CD4-positive, alpha-beta T cell (primary cell): ENCODE measurements around the gene TYSND1. TPM values are rescaled to one million over a fixed set of nuclear protein-coding genes. Genes with fewer than 3 reads are reported as not detected.
"Not testable (repeated sequence)": the region's sequence is repeated elsewhere in the genome, so short reads cannot be mapped to it uniquely, and the experiment has no call there.

Source experiments
- ATAC-seq: fragments of 200-7000 bp; cut with Tn5 transposase; one replicate; pipeline ENCODE4 v1.10.0; 2022; ENCODE audit warnings: mild to moderate bottlenecking; ENCODE audit not compliant: poor library complexity
- CTCF ChIA-PET: fragments of 350-600 bp; sonication (Branson Sonifier 250); formaldehyde crosslinking; loops from one replicate; lab custom pipeline; 2021; ENCODE audit warnings: antibody characterized with exemption, inconsistent platforms; lab: Charles Lee
- POLR2A ChIA-PET: fragments of 350-600 bp; sonication (Branson Sonifier 250); formaldehyde crosslinking; loops from one replicate; lab custom pipeline; 2021; ENCODE audit warnings: antibody characterized with exemption, inconsistent platforms; lab: Charles Lee
- DNase-seq, 14 experiments: peaks; one replicate each; pipeline ENCODE4 v3.0.0-alpha.2; 2013 to 2020; ENCODE audit warnings: mixed read lengths in 2 of 14
- H3K27ac ChIP-seq, 2 donors: one replicate each; pipeline versions ENCODE4 v1.5.1 to v1.7.0; 2013; ENCODE audit warnings: low read length in 2 of 2, low read depth in 1 of 2, mild to moderate bottlenecking in 1 of 2
- H3K27me3 ChIP-seq, 2 experiments: 1 replicate in 1 of 2; 2 replicates in 1 of 2; pipeline versions ENCODE4 v1.6.1 to v1.7.0; 2013; ENCODE audit warnings: low read length in 2 of 2, control low read depth in 1 of 2, mild to moderate bottlenecking in 1 of 2, moderate library complexity in 1 of 2; ENCODE audit not compliant: insufficient read depth in 2 of 2, control insufficient read depth in 1 of 2
- H3K36me3 ChIP-seq: one replicate; pipeline ENCODE4 v1.6.1; 2013; ENCODE audit warnings: low read length, control low read depth; ENCODE audit not compliant: insufficient read depth
- H3K4me1 ChIP-seq: one replicate; pipeline ENCODE4 v1.6.1; 2013; ENCODE audit warnings: low read length, control low read depth; ENCODE audit not compliant: insufficient read depth
- H3K4me3 ChIP-seq: one replicate; pipeline ENCODE4 v1.5.1; 2013; ENCODE audit warnings: mild to moderate bottlenecking, low read length, moderate library complexity
- H3K9me3 ChIP-seq, 2 experiments: 1 replicate in 1 of 2; 2 replicates in 1 of 2; pipeline versions ENCODE4 v1.6.1 to v1.7.0; 2013; ENCODE audit warnings: low read length in 2 of 2, mild to moderate bottlenecking in 2 of 2, control low read depth in 1 of 2, moderate library complexity in 1 of 2; ENCODE audit not compliant: control insufficient read depth in 1 of 2, insufficient read depth in 1 of 2
- H3K27ac Mint-ChIP-seq: one replicate; pipeline ENCODE4 v1.8.0; 2020; ENCODE audit warnings: mixed read lengths
- H3K27me3 Mint-ChIP-seq: one replicate; pipeline ENCODE4 v1.8.0; 2021; ENCODE audit warnings: mixed read lengths
- H3K36me3 Mint-ChIP-seq: one replicate; pipeline ENCODE4 v1.8.0; 2021; ENCODE audit warnings: low read depth, mixed read lengths
- H3K4me1 Mint-ChIP-seq: one replicate; pipeline ENCODE4 v1.8.0; 2021; ENCODE audit warnings: low read depth, mixed read lengths
- H3K4me3 Mint-ChIP-seq: one replicate; pipeline ENCODE4 v1.8.0; 2020; ENCODE audit warnings: mild to moderate bottlenecking, mixed read lengths
- H3K9me3 Mint-ChIP-seq: one replicate; pipeline ENCODE4 v1.8.0; 2020; ENCODE audit warnings: mixed read lengths
- intact Hi-C, 2 experiments: fragments of 100-400 bp; cut with DNase I in 1 of 2; cut with micrococcal nuclease in 1 of 2; formaldehyde crosslinking; loops; one replicate each; pipeline versions ENCODE4 v1.15.1 to v1.9.0; 2023 to 2025; cut with DNase I, micrococcal nuclease
- total RNA-seq, 174 experiments: library from RNA in 2 of 174; stranded (reverse) in 2 of 174; gene quantifications; one replicate each; pipeline ENCODE4 v1.2.3 and lab custom pipeline; 2021 to 2026
- TF ChIP-seq, protein P1 (sequence below): fragments of 200-600 bp; IDR thresholded peaks from one replicate; pipeline ENCODE4 v1.8.0; 2022; ENCODE audit warnings: antibody characterized with exemption, mild to moderate bottlenecking

The TYSND1 gene
- total RNA-seq, 2 experiments from 2014 or later, result 12.6 to 13.0 TPM

DNA sequence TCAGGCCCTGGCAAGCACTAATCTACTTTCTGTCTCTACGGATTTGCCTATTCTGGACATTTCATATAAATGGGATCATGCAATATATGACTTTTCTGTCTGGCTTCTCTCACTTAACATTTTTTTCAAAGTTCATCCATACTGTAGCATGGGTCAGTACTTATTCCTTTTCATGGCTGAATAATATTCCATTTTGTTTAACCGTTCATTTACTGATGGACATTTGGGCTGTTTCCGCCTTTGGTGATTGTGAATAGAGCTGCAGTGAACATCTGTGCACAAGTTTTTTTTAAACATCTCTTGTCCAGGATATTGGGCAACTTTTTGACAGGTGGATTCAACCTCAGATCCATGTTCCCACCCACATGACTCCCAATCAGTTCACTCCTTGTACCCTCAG, 44.8 kb downstream of the TYSND1 start:
- intact Hi-C loops, result no loop called here

DNA sequence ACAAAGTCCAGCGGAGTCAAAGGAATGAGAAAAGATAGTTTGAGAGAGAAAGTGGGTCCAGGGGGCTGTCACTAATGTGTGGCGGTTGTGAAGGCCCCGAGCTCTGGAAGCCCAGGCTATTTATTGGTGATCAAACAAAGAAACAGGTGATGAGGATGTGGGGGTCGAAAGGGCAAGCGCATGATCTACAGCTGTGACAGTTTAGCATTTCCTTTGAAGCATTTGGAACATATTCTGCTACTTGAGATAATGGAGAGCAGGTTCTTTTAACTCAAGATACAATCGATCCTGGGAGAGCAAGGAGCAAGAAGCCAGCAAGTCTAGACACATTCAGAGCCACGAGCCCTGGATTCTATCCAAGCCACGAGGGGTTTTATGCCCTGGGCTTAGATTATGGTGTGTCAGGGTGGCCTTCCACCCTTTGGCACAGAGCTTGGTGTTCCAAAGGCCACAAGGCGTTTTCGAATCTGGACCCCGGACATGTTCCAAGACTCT, 45.4 kb downstream of the TYSND1 start:
- H3K4me1 ChIP-seq, intact Hi-C loops, H3K27me3 Mint-ChIP-seq, H3K27ac Mint-ChIP-seq, H3K9me3 Mint-ChIP-seq, DNase-seq, H3K9me3 ChIP-seq, H3K27ac ChIP-seq, H3K4me3 Mint-ChIP-seq, H3K4me3 ChIP-seq, H3K27me3 ChIP-seq, ATAC-seq, CTCF ChIA-PET: not testable (repeated sequence)
- Mint-ChIP-seq H3K36me3 (peaks cover 83% of the 10 kb centered on the region), H3K4me1 (peaks cover 13% of the 10 kb centered on the region)
- peaks cover 61% of the 10 kb centered on the region for H3K36me3 ChIP-seq
- POLR2A ChIA-PET, result interaction anchor here (0.5 kb wide), 1 partner anchor 48 kb away, joined by 3 read pairs; no protein-coding TSS in a partner anchor

More for the DNA sequence above, 44.8 kb downstream of the TYSND1 start:
- Histone ChIP-seq H3K4me1 (no peaks in the 10 kb centered on the region), H3K4me3 (no peak overlapping the region), H3K36me3 (peaks cover 55% of the 10 kb centered on the region), H3K9me3 (no peaks in the 10 kb centered on the region), H3K27ac (no peak overlapping the region), H3K27me3 (no peaks in the 10 kb centered on the region)
- POLR2A ChIA-PET, result no interaction called here
- Mint-ChIP-seq H3K36me3 (peaks cover 79% of the 10 kb centered on the region), H3K4me1 (peaks cover 10% of the 10 kb centered on the region), H3K27me3 (no peaks in the 10 kb centered on the region), H3K9me3 (no peaks in the 10 kb centered on the region), H3K27ac (no peak overlapping the region), H3K4me3 (no peak overlapping the region)
- no peak for ATAC-seq
- DNase-seq, result no peak
- TF ChIP-seq, protein P1, sequence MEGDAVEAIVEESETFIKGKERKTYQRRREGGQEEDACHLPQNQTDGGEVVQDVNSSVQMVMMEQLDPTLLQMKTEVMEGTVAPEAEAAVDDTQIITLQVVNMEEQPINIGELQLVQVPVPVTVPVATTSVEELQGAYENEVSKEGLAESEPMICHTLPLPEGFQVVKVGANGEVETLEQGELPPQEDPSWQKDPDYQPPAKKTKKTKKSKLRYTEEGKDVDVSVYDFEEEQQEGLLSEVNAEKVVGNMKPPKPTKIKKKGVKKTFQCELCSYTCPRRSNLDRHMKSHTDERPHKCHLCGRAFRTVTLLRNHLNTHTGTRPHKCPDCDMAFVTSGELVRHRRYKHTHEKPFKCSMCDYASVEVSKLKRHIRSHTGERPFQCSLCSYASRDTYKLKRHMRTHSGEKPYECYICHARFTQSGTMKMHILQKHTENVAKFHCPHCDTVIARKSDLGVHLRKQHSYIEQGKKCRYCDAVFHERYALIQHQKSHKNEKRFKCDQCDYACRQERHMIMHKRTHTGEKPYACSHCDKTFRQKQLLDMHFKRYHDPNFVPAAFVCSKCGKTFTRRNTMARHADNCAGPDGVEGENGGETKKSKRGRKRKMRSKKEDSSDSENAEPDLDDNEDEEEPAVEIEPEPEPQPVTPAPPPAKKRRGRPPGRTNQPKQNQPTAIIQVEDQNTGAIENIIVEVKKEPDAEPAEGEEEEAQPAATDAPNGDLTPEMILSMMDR, result no peak
- CTCF ChIA-PET, result no interaction called here

DNA sequence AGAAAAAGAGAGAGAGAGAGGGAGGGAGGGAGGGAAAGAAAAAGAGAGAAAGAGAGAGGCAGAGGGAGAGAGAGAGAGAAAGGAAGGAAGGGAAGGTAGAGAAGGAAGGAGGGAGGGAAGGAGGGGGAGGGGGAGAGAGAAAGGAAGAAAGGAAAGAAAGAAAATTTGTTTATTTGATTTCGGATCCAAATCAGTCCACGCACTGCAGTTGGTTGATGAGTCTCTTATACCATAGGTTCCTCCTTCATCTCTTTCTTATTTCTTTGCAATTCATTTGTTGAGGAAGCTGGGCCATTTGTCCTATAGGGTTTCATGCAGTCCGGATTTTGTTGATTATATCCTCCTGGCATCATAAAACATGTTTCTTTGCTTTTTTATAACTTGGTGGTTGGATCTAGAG, 48.2 kb downstream of the TYSND1 start:
- intact Hi-C loops, result no loop called here
- H3K27me3 Mint-ChIP-seq, result no peaks in the 10 kb centered on the region
- Histone ChIP-seq H3K4me1 (peaks cover 17% of the 10 kb centered on the region), H3K4me3 (no peak overlapping the region), H3K9me3 (no peaks in the 10 kb centered on the region), H3K36me3 (peaks cover 59% of the 10 kb centered on the region), H3K27me3 (no peaks in the 10 kb centered on the region), H3K27ac (no peak overlapping the region)
- ChIA-PET POLR2A (no interaction called here), CTCF (interaction anchor here (1.9 kb wide), 1 partner anchor 18 kb away, joined by 5 read pairs; no protein-coding TSS in a partner anchor)
- peaks cover 75% of the 10 kb centered on the region for H3K36me3 Mint-ChIP-seq
- H3K27ac Mint-ChIP-seq, result no peak overlapping the region
- no peak overlapping the region for H3K4me3 Mint-ChIP-seq
- no peak for ATAC-seq
- H3K4me1 Mint-ChIP-seq, result peaks cover 37% of the 10 kb centered on the region
- no peak for DNase-seq
- no peaks in the 10 kb centered on the region for H3K9me3 Mint-ChIP-seq
- TF ChIP-seq, protein P1, result no peak

DNA sequence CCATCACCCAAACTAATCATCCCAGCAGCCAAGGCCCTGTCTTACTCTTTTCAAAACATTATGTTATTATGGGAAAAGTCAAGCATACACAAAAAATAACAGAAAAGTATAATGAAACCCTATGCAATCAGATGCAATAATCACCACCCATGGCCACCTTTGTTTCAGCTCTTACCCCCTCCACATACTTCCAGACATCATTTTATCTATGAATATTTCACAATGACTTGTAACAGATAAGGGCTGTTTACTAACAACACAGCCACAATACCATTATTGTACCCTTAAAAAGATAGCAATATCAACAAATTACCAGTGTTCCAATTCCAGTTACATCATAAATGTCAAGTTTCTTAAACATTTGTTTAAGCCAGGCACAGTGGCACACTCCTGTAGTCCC, 49.0 kb downstream of the TYSND1 start:
- ATAC-seq, result no peak
- Histone ChIP-seq H3K4me1 (peaks cover 25% of the 10 kb centered on the region), H3K4me3 (no peak overlapping the region), H3K9me3 (no peaks in the 10 kb centered on the region), H3K27me3 (no peaks in the 10 kb centered on the region), H3K36me3 (peaks cover 59% of the 10 kb centered on the region), H3K27ac (no peak overlapping the region)
- Mint-ChIP-seq H3K27me3 (no peaks in the 10 kb centered on the region), H3K9me3 (no peaks in the 10 kb centered on the region), H3K36me3 (peaks cover 67% of the 10 kb centered on the region), H3K4me3 (no peak overlapping the region), H3K4me1 (peaks cover 44% of the 10 kb centered on the region), H3K27ac (no peak overlapping the region)
- intact Hi-C loops, result no loop called here
- ChIA-PET CTCF (interaction anchor here (1.9 kb wide), 1 partner anchor 19 kb away, joined by 5 read pairs; no protein-coding TSS in a partner anchor), POLR2A (no interaction called here)
- TF ChIP-seq, protein P1, result no peak
- no peak for DNase-seq
